Activated CD4-positive, CD25-positive, alpha-beta regulatory T cell treated with anti-CD3 and anti-CD28 coated beads, Interleukin-2, amount 50 U/mL, for 72 hours (primary cell): ENCODE measurements around the gene NEK7.
"Not testable (repeated sequence)": the region's sequence is repeated elsewhere in the genome, so short reads cannot be mapped to it uniquely, and the experiment has no call there.

Source experiments
- DNase-seq: peaks from one replicate; pipeline ENCODE4 v3.0.0; 2021

Gene NEK7

GRCh38 chr1:198298640-198299039 is 141.8 kb downstream of the NEK7 start:
- no peak for DNase-seq

- DNase-seq, result no peak
These were observed 143.7 kb downstream of the NEK7 start for GRCh38 chr1:198300451-198300850.

DNA sequence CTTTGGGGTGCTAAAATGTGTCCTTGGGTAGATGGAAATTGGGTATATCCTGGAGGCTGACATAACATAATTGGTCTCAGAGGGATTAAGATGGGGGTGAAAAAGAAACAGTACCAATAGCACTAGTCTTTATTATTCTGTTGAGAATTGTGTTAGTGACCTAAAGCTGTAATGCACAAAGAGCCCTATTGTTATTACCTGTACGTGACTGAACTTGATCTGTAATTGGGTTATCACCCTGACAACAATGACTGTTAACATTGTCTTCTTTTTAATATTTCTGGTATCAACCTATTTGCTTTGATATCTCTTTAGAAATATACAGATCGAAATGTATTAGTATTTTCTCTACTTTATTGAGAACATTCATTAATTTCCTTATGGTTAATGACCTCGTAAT is 147.6 kb downstream of the NEK7 start:
- DNase-seq, result no peak

DNA sequence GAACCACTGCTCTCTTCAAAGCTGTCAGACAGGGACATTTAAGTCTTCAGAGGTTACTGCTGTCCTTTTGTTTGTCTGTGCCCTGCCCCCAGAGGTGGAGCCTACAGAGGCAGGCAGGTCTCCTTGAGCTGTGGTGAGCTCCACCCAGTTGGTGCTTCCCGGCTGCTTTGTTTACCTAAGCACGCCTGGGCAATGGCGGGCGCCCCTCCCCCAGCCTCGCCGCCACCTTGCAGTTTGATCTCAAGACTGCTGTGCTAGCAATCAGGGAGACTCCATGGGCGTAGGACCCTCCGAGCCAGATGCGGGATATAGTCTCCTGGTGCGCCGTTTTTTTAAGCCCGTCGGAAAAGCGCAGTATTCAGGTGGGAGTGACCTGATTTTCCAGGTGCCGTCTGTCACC is 158.0 kb downstream of the NEK7 start:
- DNase-seq, result not testable (repeated sequence)

DNA sequence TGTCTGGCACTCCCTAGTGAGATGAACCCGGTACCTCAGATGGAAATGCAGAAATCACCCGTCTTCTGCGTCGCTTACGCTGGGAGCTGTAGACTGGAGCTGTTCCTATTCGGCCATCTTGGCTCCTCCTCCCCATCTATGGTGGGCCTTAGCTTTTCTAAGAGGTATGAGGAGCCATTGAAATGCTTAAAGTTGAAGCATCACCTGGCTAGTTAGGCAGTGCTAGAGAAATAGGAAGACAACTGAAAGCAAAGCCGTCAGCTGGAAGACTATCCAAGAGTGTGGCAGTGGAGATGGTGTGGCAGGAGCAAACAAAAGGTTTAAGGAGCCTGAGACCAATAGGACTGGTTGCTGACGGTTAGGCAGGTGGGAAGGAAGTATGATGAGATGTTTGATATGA is 158.5 kb downstream of the NEK7 start:
- DNase-seq, result not testable (repeated sequence)

DNA sequence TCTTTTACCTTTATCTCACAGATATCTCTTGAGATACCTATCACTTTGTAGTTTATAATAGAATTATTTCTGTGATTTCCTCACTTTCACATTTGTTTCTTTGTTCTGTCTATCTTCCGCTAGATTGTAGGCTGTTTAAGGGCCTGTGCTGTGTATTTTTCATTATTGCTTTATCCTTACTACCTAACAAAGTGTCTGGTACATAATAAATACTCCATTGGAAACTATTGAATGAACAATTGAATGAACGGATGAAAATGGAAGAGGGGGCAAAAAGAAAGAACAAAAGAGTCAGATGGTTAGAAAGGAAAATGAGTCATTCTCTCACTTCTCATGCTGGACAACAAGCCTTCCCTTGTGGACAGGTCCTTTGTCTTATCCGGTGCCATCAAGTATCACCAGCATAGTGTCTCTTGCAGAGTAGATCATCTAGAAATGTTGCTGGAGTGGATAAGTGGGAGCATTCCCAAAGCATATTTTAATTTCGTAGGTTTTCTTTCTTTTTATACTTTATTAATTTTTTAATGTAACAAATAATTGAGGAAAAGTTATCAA is 159.8 kb downstream of the NEK7 start:
- no peak for DNase-seq

GRCh38 chr1:198318085-198318484 is 161.3 kb downstream of the NEK7 start:
- no peak for DNase-seq

GRCh38 chr1:198320759-198321158 is 164.0 kb downstream of the NEK7 start:
- DNase-seq, result no peak

DNA sequence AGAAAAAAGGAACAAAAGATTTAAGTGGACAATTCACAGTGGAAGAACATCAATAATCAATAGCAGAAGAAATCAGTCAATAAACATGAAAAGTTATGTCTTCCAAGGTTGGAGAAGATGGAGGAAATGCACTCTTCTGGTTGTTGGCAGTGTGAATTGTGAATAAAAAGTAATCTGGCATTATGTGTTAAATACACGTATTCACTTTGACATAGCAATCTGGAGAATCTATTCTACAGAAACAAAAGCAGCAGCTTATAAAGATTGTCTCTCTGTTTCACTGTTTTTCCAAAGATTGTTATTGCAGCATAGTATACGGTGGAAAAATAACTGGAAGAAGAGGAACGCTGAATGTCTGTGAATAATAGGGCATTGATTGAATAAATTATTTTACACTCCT is 169.4 kb downstream of the NEK7 start:
- DNase-seq, result no peak

- no peak for DNase-seq
These were observed 170.1 kb downstream of the NEK7 start for GRCh38 chr1:198326915-198327314.

GRCh38 chr1:198328458-198329032 is 171.7 kb downstream of the NEK7 start:
- DNase-seq, result no peak

- no peak for DNase-seq
These were observed 174.3 kb downstream of the NEK7 start for GRCh38 chr1:198330982-198331615.

- no peak for DNase-seq
These were observed 176.9 kb downstream of the NEK7 start for GRCh38 chr1:198333744-198334143.

GRCh38 chr1:198335663-198336062 is 178.9 kb downstream of the NEK7 start:
- DNase-seq, result no peak

DNA sequence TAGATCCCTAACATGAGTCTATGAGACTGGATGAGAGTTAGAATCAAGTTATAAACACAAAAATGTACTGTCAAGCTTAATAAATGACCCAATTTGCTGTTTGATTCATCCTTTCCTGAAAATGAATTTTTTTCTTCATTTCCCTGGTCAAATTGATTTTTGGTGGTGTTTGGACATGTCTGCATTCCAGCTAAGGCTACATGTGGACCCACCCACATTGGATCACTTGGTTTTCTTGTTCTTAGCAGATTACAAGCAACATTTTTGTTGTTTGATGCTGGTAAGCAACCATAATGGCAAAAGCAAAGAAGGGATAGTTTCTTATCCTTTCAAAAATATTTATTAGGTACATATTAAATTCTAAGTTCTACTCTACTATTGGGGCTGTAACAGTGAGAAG is 181.1 kb downstream of the NEK7 start:
- DNase-seq, result no peak

- no peak for DNase-seq
These were observed 183.3 kb downstream of the NEK7 start for GRCh38 chr1:198340139-198340538.

- DNase-seq, result no peak
These were observed 189.4 kb downstream of the NEK7 start for GRCh38 chr1:198346178-198346577.

GRCh38 chr1:198350456-198350855 is 193.7 kb downstream of the NEK7 start:
- no peak for DNase-seq

- no peak for DNase-seq
These were observed 196.3 kb downstream of the NEK7 start for GRCh38 chr1:198352975-198353695.

DNA sequence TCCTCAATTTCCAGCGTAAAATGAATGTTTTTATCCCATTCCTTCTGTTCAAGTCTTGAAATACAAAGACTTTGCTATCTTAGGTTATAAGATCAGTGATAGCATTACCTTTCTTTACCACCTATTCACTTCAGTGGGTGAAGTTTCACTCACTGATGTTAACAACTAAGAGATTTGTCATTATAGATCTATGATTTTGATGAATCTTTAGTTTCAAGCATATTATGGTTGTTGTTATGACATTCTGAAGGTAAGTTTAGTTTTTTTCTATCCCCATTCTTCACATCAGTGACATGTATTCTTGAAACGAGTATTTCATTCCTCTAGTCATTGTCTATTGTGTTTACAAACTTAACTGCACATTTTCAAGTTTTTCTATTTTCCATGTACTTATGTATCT is 201.1 kb downstream of the NEK7 start:
- no peak for DNase-seq

GRCh38 chr1:198359024-198359653 is 202.3 kb downstream of the NEK7 start:
- DNase-seq, result no peak

DNA sequence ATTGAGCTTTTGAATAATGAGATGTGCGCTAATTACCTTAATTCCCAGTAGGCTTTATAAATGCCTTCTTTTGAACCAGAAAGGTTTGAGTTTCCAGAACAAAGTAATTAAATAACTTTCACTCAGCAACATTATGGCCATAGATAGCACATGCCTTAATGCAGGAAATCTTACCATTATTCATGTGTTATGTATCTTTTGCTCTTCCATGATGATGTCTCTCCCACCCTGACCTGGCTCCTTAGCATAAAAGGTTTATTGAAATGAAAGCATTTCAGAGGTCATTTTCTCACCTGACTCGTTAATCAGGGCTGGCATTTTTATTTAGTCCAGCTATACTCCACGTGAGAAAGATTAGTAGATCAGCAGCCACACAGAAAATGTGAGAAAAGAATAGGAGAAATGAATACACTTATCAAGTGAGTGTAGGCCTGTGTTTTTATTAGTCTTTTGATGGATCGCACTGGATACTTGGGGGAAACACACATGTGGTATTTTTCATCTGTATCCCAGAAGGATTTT is 203.5 kb downstream of the NEK7 start:
- no peak for DNase-seq

DNA sequence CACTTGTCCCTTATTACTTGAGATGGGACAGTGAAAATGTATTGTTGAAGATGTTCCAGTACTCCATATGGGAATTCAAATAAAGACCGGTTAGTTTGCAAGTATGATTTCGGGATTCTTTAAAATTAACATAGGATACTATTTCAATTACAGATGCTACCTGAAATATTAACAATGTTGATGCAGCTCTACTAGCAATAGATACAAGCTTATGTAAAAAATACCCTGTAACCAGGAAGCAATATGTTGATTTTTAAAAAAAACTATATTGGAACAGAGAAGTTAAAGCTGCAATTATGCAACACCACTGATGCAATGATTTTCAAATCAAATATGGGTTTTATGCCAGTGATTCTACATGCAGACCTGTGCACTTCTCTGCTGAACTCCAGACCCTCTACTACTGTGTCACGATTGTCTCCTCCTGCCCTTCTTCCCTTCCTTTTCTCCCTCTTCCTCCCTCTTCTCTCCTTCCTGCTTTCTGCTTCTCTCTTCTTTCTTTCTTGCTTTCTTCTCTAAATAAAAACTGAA is 204.5 kb downstream of the NEK7 start:
- DNase-seq, result no peak
